GM19395 (cell line): ENCODE measurements around the gene CASR.

Experiments
- ATAC-seq: cut with Tn5 transposase; IDR thresholded peaks from one replicate; pipeline ENCODE4 v1.9.1; 2021; ENCODE audit warnings: mild to moderate bottlenecking, moderate library complexity; ENCODE audit not compliant: unreplicated experiment

The CASR gene

DNA sequence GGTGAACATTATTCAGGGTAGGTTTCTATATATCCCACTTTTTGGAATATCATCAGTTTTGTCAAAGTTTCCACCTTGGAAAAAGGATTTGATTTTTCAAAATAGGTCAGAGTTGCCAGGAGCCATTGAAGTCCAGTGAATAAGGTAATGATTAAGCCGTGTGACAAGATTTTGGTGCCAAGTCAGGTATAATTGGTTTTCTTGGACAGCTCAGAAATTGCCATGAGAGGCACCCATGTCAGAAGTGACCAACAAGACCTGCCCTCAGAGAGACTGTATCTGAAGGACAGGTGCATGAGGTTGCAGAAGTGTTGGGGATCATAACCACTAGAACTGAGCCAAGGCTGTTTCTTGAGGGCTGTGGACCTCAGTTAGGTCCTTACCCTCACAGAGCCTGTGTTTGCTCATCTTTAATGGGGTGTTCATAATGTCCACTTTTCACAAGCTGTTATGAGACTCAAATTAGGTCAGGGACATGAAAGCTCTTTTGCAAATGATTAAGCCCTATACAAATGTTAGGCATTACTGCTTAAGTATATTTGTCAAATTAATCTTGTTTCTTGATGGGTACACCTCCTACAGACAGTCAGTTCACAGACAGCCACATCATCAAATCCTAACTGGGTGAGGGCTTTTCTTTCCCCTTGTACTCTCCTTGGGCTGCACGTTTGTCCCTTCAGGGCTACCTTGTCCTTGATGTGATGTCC lies 32.3 kb downstream of the CASR start:
- ATAC-seq: no peak

DNA sequence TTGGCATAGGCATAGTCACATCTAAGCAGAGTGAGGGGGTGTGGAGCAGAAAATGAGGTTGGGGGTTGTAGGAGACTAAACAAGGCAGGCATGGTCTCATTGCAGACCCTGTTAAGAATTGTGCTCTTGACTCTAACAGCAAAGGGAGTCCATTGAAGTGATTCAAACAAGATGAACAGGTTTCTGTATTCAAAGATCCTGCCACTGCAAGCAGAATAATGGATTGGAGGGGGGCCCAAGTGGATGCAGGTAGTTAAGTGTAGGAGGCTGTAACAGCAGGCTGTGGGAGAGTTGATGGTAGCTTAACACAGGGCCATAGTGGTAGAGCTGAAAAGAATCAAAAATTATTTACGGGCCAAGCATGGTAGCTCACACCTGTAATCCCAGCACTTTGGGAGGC lies 34.4 kb downstream of the CASR start:
- no peak for ATAC-seq

DNA sequence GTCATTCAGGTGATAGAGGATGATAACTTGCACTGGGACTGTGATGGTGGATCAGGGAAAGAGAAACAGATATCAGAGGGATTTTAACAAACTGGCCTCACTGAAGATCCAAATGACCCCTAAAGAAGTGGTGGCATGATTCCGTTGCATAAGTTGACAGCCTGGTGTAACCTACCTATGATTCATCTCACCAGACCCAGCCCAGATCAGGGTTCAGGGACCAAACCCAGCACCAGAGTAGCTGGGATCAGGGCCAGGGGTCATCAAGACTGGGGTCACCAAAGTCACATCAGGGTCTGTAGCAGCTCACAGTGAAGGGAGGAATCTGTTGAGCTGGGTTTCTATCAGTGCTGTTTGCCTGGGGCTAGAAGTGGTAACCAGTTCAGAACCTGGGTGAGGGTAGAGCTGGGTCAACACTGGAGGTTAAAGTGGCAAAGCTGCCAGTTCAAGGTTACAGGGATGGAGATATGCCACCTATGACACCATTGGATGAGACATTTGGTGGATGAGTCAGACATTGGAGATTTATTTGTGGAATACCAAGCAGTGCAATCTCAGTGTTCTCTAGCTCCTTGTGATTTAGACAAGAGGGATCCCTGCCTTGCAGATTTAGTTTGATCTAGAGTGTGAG lies 35.9 kb downstream of the CASR start:
- ATAC-seq: no peak

DNA sequence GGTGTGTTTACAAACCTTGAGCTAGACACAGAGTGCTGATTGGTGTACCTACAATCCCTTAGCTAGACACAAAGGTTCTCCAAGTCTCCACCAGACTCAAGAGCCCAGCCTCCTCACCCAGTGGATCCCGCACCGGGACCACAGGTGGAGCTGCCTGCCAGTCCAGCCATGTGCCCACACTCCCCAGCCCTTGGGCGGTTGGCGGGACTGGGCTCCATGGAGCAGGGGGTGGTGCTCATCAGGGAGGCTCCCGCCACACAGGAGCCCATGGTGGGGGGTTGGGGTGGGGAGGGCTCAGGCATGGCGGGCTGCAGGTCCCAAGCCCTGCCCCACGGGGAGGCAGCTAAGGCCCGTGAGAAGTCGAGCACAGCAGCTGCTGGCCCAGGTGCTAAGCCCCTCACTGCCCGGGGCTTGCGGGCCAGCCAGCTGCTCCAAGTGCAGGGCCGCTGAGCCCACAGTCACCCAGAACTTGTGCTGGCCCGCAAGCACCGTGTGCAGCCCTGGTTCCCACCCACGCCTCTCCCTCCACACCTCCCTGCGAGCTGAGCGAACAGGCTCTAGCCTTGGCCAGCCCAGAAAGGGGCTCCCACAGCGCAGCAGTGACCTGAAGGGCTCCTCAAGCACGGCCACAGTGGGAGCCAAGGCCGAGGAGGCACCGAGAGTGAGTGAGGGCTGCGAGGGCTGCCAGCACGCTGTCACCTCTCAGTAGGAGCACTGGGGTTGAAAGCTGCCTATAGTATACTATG lies 43.7 kb downstream of the CASR start:
- no peak for ATAC-seq

GRCh38 chr3:122230174-122230573 lies 46.7 kb downstream of the CASR start:
- ATAC-seq: no peak

DNA sequence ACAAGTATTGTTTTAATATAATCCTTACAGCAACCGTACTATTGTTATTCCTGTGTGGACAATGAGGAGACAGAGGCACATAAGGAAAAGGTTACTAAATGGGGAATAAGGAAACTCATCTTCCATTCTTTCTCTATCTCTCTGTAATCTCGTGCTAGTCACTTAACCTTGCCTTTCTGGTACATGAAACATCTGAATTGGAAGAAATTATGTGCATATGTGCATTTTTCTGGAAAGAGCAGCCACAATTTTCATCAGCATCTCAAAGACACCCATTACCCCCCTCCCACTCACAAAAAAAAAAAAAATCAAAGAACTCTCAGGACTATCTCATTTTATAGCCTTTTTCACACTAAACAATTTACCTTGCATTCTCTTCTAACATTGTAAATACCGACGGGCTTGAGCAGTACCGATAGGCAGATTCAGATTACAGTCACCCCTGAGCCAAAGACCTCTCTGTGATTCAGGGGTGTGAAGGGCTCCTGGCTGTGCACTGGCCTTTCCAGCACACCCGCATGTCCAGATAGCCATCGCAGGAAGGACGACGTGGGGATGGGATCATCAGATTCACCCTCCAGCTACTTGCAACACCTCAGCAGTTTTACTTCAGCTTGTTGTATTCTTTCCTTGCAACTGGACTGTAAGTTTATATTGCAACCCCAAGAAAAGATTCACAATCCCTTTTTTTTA lies 48.1 kb downstream of the CASR start:
- ATAC-seq: no peak

- ATAC-seq: no peak
Measured at GRCh38 chr3:122232485-122232884, 49.0 kb downstream of the CASR start.

DNA sequence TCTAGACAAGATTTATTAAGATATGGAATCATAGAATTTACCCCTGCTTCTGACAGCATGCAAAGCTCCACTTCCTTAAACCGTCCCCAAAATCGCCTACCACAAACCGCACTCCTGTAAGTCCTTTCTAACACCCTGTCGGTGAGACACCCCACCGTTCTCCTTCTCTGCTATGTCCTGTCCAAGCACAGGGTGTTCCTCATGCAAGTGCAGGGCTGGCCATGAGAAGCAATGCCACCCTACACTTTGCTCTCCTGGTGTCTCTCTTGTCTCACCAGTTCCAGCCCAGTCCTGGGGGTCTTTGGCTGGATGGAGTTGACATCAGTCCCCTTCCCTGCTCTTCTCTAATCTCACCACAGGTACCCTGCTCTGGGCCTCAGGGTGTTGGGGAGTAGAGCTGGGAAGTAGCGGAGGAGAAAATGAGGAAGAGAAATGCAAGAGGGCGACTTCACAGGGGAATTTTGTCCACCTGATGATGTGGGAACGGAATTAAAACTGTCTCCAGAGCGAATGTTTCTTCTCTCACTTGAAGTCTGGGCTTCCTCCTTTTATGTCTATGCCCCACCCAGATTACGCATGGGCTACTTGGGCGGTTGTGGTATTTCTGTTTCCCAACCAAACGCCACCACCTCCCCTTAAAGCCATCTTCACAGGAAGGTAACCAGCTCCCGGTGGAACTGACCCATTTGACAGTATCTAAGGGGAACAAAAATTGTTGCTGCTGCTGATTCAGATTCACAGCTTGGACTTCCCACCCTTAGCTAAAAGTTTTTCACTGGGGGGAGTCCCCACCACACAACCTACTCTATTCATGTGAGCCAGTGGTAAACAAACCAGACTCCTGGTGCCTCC lies 49.9 kb downstream of the CASR start:
- peak; percentile 85 for ATAC-seq

GRCh38 chr3:122234117-122234516 lies 50.6 kb downstream of the CASR start:
- ATAC-seq: no peak

- ATAC-seq: peak; percentile 45
Measured at GRCh38 chr3:122235147-122235546, 51.7 kb downstream of the CASR start.

DNA sequence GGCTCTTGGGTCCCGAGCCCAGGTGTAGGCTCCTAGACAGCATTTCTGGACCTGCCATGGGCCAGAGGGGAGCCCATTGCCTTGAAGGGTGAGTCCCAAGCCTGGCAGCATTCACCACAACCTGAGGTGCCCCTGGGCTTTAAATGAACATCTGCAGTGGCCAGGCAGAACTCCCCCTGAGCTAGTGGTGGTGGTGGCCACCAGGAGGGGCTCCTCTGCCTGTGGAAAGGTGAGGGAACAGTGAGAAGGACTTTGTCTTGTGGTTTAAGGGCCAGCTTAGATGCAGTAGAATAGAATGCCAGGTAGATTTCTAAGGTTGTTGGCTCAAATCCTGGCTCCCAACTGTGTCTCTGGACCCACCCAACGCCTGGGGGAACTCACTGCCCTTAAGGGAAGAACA lies 55.6 kb downstream of the CASR start:
- ATAC-seq: no peak

DNA sequence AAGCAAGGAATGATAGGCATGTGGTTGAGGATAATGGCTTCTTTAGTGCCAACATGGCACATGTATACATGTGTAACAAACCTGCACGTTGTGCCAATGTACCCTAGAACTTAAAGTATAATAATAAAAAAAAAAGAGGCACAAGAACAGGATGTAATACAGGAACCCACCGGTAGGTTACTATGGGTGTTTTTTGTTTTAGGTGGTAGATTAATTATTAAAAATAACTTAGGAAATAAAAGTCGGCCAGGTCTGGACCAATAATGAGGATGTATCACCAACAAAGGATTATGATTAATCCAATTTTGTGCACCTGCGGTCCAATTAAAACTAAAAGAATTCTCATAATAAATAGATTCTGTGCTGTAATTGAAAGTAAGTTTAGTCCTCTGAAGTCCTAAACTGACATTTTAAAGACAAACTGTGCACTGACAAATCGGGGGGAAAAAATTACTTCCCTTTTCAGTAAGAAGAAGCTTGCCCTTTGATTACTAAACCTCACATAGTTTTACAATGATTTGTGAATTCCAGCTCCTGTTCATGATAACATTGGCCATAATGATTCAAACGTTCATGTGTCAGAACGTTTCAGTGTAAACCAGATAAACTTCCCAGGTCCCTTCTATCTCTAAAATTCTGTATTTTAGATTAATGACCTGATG lies 62.2 kb downstream of the CASR start:
- no peak for ATAC-seq

DNA sequence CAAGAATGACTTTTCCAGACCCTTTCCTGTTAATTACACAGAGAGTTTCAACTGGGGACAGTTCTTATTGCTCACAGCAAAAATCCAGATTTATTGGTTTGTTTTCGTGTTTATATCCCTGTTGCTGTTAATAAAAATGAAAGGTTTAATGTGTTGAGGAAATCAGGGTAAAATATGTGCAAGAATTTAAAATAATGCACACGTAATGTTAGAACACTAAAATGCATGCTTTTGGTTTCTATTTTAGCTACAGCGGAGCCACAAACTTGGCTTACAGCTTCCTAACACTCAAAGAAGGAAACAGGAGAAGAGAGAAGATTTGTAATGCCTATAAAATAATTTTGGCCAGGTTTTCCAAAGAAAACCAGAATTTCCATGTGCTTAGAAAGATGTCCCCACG lies 62.7 kb downstream of the CASR start:
- no peak for ATAC-seq

DNA sequence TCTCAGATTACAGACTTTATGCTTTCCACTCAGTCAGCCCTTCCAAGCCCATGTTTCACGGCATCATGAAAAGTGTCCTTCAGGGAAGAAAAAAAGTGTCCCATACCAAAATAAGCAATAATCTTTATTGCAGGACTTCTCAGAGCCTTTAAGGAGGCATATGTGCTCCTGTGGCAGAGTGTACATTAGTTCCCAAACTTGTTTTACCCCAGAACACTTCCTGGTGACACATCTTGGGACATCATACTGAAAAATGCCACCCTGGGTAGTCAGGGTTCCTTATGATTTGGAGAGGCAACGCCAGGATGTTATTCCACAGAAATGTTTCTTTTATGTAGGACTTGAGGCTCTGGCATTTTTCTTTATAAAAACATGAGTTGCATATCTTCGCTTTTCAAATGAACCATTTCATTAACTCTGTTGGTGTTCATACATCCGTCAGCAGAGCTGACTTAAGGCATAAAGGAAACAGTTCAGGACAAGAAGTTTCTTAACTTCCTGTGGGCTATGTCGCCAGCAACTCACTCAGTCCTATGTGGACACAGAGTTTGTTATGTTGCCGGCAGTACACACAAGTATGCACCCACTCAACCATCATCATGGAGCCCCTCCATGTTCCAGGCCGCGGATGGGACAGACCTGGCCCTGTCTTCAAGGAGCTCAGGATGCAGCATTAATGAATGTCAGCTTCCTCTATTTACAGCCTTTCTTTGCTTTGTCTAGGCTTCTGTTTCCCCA lies 63.8 kb downstream of the CASR start:
- peak; percentile 25 for ATAC-seq

GRCh38 chr3:122247825-122248185 lies 64.3 kb downstream of the CASR start:
- peak; percentile 51 for ATAC-seq

- no peak for ATAC-seq
Measured at GRCh38 chr3:122251428-122251827, 68.0 kb downstream of the CASR start.

DNA sequence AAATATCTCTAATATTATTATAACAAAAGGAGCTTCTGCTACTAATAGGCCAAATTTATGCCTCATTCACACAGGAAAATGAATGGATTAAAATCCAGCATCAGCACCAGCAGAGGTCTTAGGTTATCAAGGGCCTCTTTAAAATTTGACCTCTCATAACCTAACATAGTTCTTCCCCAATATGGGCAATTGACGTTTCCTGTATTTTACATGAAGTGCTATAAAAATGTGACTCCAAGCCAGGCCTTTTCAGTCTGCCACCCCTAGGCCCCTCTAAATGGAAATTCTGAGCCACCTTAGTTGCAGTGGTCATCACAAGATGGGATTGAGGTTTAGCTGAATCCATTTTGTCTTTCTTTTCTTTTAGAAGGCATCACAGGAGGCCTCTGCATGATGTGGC lies 70.1 kb downstream of the CASR start:
- ATAC-seq: no peak

DNA sequence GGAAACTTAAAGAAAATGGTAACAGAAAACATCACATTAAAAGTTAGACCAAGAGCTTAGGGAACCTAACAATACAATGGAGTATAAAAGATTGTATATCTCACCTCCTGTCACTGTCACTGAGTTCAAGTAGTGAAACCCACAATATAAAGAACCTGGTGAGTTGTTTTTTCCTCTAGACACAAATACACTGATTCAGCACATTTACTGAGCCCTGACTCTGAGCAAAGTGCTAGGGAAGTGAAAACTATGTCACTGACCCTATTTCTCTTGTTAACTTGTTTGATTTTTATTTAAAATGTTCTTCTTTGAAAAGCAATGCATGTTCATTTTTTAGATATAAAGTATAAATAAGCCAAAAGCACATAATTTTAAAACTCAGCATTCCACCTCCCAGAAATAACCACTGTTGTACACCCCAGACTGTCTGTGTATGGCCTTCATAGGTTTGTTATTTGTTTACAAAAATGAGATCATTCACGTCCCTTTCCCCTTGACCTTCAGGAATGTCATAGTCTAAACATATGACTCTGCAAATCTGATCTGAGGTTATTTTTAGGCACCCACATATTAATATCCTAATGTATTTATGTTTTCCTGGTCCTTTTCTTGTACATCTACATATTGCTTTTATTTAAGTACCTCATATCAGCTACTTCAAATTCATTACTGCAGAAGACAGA lies 72.4 kb downstream of the CASR start:
- peak; percentile 79 for ATAC-seq
